Activated CD8-positive, alpha-beta memory T cell treated with anti-CD3 and anti-CD28 coated beads, Interleukin-2, amount 10 ng/mL, durations not matched to agents 7 days and 5 days (primary cell): Measurements from ENCODE around the gene SLC17A5. TPM values are rescaled to one million over a fixed set of nuclear protein-coding genes. Genes with fewer than 3 reads are reported as not detected.
"Not testable (repeated sequence)": the region's sequence is repeated elsewhere in the genome, so short reads cannot be mapped to it uniquely, and the experiment has no call there.

Source experiments
- ATAC-seq: fragments of 150-1000 bp; cut with Tn5 transposase; one replicate; pipeline ENCODE4 v1.10.0; 2021; ENCODE audit warnings: moderate library complexity
- CTCF ChIA-PET: fragments of 350-600 bp; sonication (Branson Sonifier 250); formaldehyde crosslinking; loops from one replicate; lab custom pipeline; 2021; ENCODE audit warnings: antibody characterized with exemption; lab: Charles Lee
- DNase-seq: peaks from one replicate; pipeline ENCODE4 v3.0.0-alpha.2; 2020
- H3K27ac Mint-ChIP-seq: one replicate; pipeline ENCODE4 v1.8.0; 2021; ENCODE audit warnings: mild to moderate bottlenecking, mixed read lengths
- H3K27me3 Mint-ChIP-seq: one replicate; pipeline ENCODE4 v1.8.0; 2021; ENCODE audit warnings: mixed read lengths
- H3K36me3 Mint-ChIP-seq: one replicate; pipeline ENCODE4 v1.8.0; 2021; ENCODE audit warnings: mild to moderate bottlenecking, mixed read lengths
- H3K4me1 Mint-ChIP-seq: one replicate; pipeline ENCODE4 v1.8.0; 2021; ENCODE audit warnings: mixed read lengths
- H3K4me3 Mint-ChIP-seq: one replicate; pipeline ENCODE4 v1.8.0; 2021; ENCODE audit warnings: mild to moderate bottlenecking, moderate library complexity, mixed read lengths
- H3K9me3 Mint-ChIP-seq: one replicate; pipeline ENCODE4 v1.8.0; 2022; ENCODE audit warnings: low read depth, mixed read lengths
- total RNA-seq, 2 experiments: library from RNA; stranded (reverse); gene quantifications; one replicate each; pipeline ENCODE4 v1.2.3, GENCODE V29; 2021

Gene SLC17A5
- total RNA-seq, 2 experiments from 2014 or later, result 3.9 to 5.6 TPM

DNA sequence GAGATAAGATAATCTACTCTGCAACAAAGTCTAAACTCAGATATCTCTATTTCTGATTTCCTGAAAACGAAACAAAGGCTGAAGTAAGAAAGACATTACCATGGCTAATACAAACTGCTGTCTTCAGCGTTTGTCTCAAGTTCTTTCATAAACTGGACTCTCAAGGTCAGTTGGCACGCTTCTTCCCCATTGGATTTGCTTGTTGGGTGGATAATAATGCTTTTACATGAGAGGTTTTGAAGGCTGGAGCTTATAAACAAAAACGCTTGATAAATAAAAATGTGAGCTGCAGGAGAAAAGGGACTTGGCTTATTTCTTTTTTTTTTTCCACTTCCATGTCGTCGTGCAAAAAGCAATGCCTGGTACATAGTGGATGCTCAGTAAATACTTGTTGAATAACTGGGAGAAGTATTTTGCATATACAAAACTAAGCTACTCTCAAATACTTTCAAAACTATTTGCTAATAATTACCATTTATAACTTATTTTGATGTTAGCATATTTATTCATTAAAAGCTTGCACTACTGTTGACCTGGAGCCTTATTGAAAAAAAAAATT is 67.3 kb downstream of the SLC17A5 start:
- peak overlapping the region; percentile 99 for H3K27ac Mint-ChIP-seq
- H3K4me3 Mint-ChIP-seq, result peak overlapping the region; percentile 74
- peaks cover 25% of the 10 kb centered on the region for H3K4me1 Mint-ChIP-seq
- DNase-seq (no peak), ATAC-seq (peak; percentile 4)
- H3K27me3 Mint-ChIP-seq, result no peaks in the 10 kb centered on the region
- CTCF ChIA-PET, result interaction anchor here (0.7 to 2.9 kb wide), 8 partner anchors 11 to 136 kb away, joined by 3 to 18 read pairs (median 4); partner anchors contain the start of gene EEF1A1
- H3K36me3 Mint-ChIP-seq, result no peaks in the 10 kb centered on the region
- H3K9me3 Mint-ChIP-seq, result no peaks in the 10 kb centered on the region

DNA sequence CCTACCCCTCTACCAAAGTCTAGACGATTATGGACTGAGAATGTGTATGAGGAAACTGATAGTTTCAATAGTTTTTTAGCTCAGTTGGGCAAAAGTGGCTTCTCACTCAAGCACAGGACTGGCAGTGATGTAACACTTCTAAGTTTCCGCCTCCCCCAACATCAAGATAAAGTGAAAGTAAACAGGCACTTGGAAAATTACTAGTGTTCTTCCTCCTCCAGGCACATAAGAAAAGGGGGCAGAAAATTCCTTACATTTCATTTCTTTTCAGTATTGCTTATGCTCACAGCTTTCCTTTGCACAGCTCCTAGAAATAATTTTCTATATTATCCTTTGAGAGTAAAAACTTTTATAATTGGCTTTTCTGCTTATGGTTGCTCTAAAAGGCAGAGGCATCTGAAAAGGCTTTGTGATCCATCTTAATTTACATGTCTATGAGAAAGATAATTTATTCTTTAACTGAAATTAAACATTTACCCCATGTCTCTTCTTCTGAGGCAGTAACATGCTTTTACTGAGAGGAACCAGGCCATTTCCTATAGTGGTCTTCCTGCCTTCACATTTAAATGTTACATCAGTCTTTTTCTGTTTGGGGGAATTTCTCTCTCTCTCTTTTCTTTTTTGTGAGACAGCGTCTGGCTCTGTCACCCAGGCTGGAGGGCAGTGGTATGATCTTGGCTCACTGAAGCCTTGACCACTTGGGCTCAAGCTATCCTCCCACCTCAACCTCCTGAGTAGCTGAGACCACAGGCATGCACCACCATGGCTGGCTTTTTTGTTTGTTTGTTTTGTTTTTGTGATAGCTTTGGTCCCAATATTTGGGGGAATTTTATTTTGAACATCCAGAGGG is 68.0 kb downstream of the SLC17A5 start:
- H3K4me1 Mint-ChIP-seq, result peaks cover 28% of the 10 kb centered on the region
- DNase-seq (peak; percentile 67), ATAC-seq (peak; percentile 77)
- H3K9me3 Mint-ChIP-seq, result no peaks in the 10 kb centered on the region
- peak overlapping the region; percentile 74 for H3K4me3 Mint-ChIP-seq
- peak overlapping the region; percentile 99 for H3K27ac Mint-ChIP-seq
- CTCF ChIA-PET, result interaction anchor here (0.7 to 2.9 kb wide), 11 partner anchors 12 to 70 kb away, joined by 3 to 18 read pairs (median 4); partner anchors contain the start of gene EEF1A1
- no peaks in the 10 kb centered on the region for H3K27me3 Mint-ChIP-seq
- peaks cover 2% of the 10 kb centered on the region for H3K36me3 Mint-ChIP-seq

DNA sequence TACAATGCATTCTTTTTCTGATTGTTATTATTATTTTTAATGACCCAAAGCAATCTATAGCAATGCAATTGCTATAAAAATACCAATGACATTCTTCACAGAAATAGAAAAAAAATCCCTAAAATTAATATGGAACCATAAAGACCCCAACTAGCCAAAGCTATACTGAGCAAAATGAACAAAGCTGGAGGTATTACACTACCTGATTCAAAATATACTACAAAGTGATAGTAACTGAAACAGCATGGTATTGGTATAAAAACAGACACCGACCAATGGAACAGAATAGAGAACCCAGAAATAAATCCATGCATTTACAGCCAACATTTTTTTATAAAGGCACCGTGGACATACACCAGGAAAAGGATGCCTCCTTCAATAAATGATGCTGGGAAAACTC is 72.5 kb downstream of the SLC17A5 start:
- H3K36me3 Mint-ChIP-seq, result peaks cover 4% of the 10 kb centered on the region
- H3K4me1 Mint-ChIP-seq, result peaks cover 27% of the 10 kb centered on the region
- H3K27me3 Mint-ChIP-seq, result no peaks in the 10 kb centered on the region
- H3K4me3 Mint-ChIP-seq, result no peak overlapping the region
- ATAC-seq, result no peak
- DNase-seq, result no peak
- peaks cover 2% of the 10 kb centered on the region for H3K9me3 Mint-ChIP-seq
- H3K27ac Mint-ChIP-seq, result no peak overlapping the region
- CTCF ChIA-PET, result interaction anchor here (1.2 to 2.0 kb wide), 4 partner anchors 11 to 60 kb away, joined by 3 to 7 read pairs (median 4); partner anchors contain the start of gene EEF1A1

DNA sequence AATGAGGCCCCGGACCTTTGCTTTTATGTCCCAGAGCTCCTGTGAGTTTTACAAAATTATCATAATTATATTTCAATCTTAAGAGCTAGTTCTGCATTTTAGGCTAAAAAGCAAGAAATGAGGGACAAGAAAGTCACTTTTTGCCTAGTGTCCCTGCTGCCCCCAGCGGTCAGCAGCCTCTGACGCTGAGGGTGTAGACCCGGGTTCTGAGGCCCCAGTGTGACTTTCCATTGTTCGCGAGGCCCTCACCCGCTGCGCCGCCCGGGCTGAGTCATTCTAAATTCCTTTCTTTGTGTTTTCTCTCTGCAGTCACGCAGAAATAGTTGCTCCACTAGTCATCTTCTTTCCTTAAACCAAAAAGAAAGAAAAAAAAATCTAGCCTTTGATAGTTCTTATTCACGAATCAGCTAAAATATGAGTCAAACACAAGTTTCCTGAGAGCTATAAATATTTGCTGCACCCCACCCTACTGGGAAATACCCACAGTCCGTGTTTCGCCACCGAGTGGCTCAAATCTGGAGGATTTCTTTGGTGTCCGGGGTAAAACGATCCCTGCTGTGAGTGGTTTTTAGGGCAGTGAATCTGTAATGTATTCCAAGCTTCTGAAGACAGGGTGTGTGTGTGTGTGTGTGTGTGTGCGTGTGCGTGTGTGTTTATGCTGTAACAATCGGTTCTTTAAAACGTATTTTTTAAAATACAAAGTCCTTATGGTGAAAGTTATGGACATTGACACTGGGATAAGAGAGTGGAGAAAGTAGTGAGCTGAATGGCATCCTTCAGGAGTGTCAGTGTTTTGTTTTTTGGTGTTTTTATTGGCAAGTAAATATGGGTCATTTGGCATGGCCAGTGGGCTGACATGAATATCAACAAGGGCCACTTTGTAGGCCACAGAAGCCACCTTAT is 73.3 kb downstream of the SLC17A5 start:
- Mint-ChIP-seq H3K36me3 (peaks cover 8% of the 10 kb centered on the region), H3K4me3 (peak overlapping the region; percentile 60), H3K4me1 (peaks cover 21% of the 10 kb centered on the region), H3K27me3 (no peaks in the 10 kb centered on the region), H3K27ac (peak overlapping the region; percentile 91), H3K9me3 (peaks cover 5% of the 10 kb centered on the region)
- DNase-seq, result peak; percentile 78
- peak; percentile 87 for ATAC-seq
- CTCF ChIA-PET, result interaction anchor here (1.0 to 2.0 kb wide), 10 partner anchors 9 to 128 kb away, joined by 3 to 9 read pairs (median 4); partner anchors contain the start of genes CGAS and EEF1A1

DNA sequence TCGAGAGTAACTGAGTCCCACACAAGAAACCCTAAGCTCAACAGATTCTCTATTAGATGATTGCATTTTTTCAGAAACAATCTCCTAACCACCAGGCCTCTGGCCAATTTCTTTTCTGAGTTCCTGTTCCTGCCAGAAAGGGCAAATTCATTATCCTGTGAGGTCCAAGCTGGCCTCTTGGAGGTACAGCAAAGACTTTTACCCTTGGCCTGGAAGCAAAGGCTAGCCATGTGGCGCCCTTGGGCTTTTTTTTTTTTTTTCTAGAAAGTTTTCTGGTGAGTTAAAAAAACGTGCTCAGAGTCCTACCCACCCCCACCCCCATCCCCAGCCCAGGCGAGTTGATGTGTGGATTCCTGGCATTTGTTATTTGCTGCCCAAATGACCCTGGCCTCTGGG is 73.9 kb downstream of the SLC17A5 start:
- H3K9me3 Mint-ChIP-seq, result peaks cover 5% of the 10 kb centered on the region
- H3K4me1 Mint-ChIP-seq, result peaks cover 16% of the 10 kb centered on the region
- no peaks in the 10 kb centered on the region for H3K27me3 Mint-ChIP-seq
- DNase-seq (no peak), ATAC-seq (peak; percentile 28)
- peak overlapping the region; percentile 91 for H3K27ac Mint-ChIP-seq
- CTCF ChIA-PET, result interaction anchor here (1.0 to 2.0 kb wide), 9 partner anchors 9 to 128 kb away, joined by 3 to 9 read pairs (median 4); partner anchors contain the start of genes CGAS and EEF1A1
- no peak overlapping the region for H3K4me3 Mint-ChIP-seq
- H3K36me3 Mint-ChIP-seq, result peaks cover 8% of the 10 kb centered on the region

DNA sequence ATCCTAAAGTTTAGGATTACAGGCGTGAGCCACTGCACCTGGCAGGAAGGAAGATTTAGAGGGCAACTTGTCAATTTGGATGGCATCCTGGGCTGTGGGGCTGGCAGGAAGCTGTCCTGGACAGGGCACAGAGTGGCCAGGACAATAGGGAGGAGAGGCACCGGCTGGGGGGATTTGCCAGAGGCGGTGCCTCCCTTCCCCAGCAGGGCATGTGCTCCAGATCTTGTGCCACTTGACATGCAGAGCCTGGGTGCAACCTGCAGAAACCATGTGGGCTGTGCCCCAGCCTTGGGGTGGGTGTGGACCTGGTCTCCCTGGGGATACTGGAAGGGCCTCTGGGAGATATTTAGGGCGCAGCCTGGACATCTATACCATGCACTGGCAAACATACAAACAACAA is 74.4 kb downstream of the SLC17A5 start:
- no peaks in the 10 kb centered on the region for H3K27me3 Mint-ChIP-seq
- H3K9me3 Mint-ChIP-seq, result peaks cover 5% of the 10 kb centered on the region
- H3K36me3 Mint-ChIP-seq, result peaks cover 8% of the 10 kb centered on the region
- no peak overlapping the region for H3K4me3 Mint-ChIP-seq
- H3K27ac Mint-ChIP-seq, result peak overlapping the region; percentile 91
- DNase-seq (no peak), ATAC-seq (no peak)
- CTCF ChIA-PET, result interaction anchor here (1.0 to 2.0 kb wide), 7 partner anchors 10 to 127 kb away, joined by 3 to 9 read pairs (median 4); partner anchors contain the start of gene CGAS
- H3K4me1 Mint-ChIP-seq, result peaks cover 16% of the 10 kb centered on the region

DNA sequence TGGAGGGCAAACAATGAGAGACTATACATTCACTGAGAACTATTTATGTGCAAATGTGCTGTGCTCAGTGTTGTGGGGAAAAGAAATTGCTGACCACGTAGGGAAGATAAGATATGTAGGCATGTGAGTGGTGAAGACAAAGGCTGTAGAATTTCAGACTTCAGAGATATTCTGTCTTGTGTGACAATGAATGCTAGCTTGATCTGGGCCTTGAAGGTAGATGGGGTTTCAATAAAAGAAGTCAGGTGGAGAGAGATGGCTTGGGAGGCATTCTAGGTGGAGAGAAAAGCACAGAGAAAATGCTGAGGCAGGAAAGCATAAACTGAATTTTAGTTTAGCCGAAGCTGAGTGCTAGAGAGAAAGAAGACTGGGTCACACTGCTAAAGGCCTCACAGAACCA is 76.1 kb downstream of the SLC17A5 start:
- CTCF ChIA-PET, result interaction anchor here (0.9 kb wide), 2 partner anchors 11 to 56 kb away, joined by 3 to 4 read pairs; no protein-coding TSS in a partner anchor
- Mint-ChIP-seq H3K4me1 (peaks cover 16% of the 10 kb centered on the region), H3K27me3 (no peaks in the 10 kb centered on the region), H3K27ac (no peak overlapping the region), H3K36me3 (peaks cover 8% of the 10 kb centered on the region), H3K9me3 (peaks cover 5% of the 10 kb centered on the region), H3K4me3 (no peak overlapping the region)
- ATAC-seq (no peak), DNase-seq (no peak)

DNA sequence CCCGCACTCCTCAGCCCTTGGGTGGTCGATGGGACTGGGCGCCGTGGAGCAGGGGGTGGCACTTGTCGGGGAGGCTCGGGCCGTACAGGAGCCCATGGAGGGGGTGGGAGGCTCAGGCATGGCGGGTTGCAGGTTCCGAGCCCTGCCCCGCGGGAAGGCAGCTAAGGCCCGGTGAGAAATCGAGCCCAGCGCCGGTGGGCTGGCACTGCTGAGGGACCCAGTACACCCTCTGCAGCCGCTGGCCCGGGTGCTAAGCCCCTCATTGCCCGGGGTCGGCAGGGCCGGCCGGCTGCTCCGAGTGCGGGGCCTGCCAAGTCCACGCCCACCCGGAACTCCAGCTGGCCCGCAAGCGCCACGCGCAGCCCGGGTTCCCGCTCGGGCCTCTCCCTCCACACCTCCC is 81.3 kb downstream of the SLC17A5 start:
- ATAC-seq, H3K27ac Mint-ChIP-seq, H3K36me3 Mint-ChIP-seq, H3K4me3 Mint-ChIP-seq, H3K9me3 Mint-ChIP-seq, H3K27me3 Mint-ChIP-seq, DNase-seq, H3K4me1 Mint-ChIP-seq: not testable (repeated sequence)
- CTCF ChIA-PET, result interaction anchor here (1.0 to 1.5 kb wide), 2 partner anchors 14 to 40 kb away, joined by 3 to 4 read pairs; no protein-coding TSS in a partner anchor

DNA sequence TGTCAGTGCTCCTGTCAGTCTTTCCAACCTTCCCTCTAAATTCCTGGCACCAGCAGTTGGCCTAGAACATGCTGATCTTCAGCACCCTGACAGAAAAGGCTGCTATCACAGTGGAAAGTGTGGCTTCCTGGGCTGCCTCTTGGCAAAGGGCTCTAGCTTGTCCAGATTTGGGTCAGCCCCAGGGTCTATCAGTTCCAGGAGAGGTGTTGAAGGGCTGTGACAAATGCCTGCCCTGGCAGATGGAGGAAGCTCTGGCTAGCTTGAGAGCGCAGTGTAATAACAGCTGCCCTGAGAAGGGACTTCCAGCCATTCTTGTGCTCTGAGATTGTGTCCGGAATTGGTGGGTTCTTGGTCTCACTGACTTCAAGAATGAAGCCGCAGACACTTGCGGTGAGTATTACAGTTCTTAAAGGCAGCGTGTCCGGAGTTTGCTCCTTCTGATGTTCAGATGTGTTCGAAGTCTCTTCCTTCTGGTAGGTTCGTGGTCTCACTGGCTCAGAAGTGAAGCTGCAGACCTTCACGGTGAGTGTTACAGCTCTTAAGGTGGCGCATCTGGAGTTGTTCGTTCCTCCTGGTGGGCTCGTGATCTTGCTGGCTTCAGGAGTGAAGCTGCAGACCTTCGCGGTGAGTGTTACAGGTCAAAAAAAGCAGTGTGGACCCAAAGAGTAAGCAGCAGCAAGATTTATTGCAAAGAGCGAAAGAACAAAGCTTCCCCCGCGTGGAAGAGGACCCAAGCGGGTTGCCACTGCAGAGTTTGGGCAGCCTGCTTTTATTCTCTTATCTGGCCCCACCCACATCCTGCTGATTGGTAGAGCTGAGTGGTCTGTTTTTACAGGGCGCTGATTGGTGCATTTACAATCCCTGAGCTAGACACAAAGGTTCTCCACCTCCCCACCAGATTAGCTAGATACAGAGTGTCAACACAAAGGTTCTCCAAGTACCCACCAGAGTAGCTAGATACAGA is 82.3 kb downstream of the SLC17A5 start:
- H3K4me3 Mint-ChIP-seq, result not testable (repeated sequence)

DNA sequence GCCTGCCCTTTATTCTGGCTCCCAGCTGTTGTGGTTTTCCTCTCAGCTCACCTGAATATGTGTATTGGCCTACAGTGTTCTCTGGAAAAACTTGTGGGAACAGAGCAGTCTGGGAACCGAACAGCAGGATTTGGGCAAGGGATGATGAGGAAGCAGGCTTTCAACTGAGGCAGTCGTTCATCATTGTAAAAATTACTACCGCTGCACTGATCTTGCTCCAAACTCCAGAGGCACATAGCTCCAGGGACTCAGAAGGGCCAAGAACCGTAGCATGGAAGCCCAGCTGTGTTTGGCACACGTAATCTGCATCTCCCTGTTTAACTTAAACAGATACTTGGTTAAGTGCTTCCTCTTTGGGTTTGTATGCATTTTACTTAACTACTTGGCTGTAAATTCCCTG is 84.7 kb downstream of the SLC17A5 start:
- DNase-seq (no peak), ATAC-seq (no peak)
- H3K4me3 Mint-ChIP-seq, result no peak overlapping the region
- H3K36me3 Mint-ChIP-seq, result no peaks in the 10 kb centered on the region
- H3K4me1 Mint-ChIP-seq, result peaks cover 6% of the 10 kb centered on the region
- H3K27ac Mint-ChIP-seq, result no peak overlapping the region
- CTCF ChIA-PET, result no interaction called here
- H3K9me3 Mint-ChIP-seq, result no peaks in the 10 kb centered on the region
- H3K27me3 Mint-ChIP-seq, result no peaks in the 10 kb centered on the region

More for the DNA sequence above, 82.3 kb downstream of the SLC17A5 start:
- H3K4me1 Mint-ChIP-seq, H3K27ac Mint-ChIP-seq, H3K36me3 Mint-ChIP-seq, H3K27me3 Mint-ChIP-seq, H3K9me3 Mint-ChIP-seq: not testable (repeated sequence)
- ATAC-seq (peak; percentile 30), DNase-seq (peak; percentile 41)
- CTCF ChIA-PET, result interaction anchor here (1.0 to 1.5 kb wide), 2 partner anchors 15 to 41 kb away, joined by 3 to 4 read pairs; no protein-coding TSS in a partner anchor

DNA sequence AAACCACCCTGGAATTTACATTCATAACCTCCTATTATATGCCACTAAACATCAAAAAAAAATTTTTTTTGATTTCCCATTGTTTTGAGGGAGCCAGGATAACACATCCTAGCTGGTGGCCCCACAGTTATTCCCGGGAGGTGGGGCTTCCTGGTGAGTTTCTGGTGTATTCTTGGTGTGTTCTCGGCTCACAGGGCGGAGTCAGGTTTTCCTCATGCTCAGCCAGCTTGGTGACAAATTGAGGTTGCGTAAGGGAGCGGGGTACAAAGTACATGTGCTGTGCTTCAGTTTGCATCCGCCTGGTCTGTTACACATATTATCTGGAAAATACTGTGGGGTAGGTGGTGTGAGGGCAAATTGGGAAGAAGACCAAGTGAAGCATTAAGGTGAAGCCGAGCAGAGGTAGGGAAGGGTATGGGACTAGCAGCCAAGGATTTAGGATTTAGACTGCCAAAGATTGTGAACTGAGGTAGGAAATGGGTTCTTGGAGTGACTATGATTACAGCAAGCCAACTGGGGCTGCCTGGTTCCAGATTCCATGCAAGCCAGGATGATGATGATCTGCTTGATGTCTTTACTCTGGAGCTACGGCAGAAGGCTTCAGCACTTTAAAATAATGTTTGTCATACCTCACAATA is 86.7 kb downstream of the SLC17A5 start:
- no peak for DNase-seq
- Mint-ChIP-seq H3K36me3 (no peaks in the 10 kb centered on the region), H3K4me3 (no peak overlapping the region), H3K27me3 (no peaks in the 10 kb centered on the region), H3K4me1 (peaks cover 6% of the 10 kb centered on the region), H3K27ac (no peak overlapping the region), H3K9me3 (no peaks in the 10 kb centered on the region)
- CTCF ChIA-PET, result interaction anchor here (1.3 kb wide), 1 partner anchor 11 kb away, joined by 4 read pairs; no protein-coding TSS in a partner anchor
- no peak for ATAC-seq
